ENCODE results near the gene SPAG17.
A peak's percentile ranks its signal among the peaks of the same experiment; 100 is the strongest.
"Not testable (repeated sequence)": the region's sequence is repeated elsewhere in the genome, so short reads cannot be mapped to it uniquely, and the experiment has no call there.

Gene SPAG17

DNA sequence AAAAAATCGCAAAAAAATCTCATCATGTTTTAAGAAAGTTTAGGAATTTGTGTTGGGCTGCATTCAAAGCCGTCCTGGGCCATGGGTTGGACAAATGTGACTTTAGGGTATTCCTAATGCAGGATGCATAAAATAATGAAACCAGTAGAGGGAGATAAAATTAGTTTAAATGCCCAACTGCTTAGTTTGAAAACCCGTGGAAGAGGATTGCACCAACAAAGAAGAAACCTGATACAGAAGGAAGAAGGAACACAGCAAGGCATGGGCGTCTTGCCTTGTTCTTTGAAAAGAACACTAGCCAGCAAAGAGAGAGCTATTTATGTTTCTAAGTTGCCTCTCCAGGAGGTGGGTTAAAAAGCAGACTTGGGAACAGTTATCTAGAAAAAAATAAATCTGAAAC, 217.6 kb downstream of the SPAG17 start:
- no peak for DNase-seq

DNA sequence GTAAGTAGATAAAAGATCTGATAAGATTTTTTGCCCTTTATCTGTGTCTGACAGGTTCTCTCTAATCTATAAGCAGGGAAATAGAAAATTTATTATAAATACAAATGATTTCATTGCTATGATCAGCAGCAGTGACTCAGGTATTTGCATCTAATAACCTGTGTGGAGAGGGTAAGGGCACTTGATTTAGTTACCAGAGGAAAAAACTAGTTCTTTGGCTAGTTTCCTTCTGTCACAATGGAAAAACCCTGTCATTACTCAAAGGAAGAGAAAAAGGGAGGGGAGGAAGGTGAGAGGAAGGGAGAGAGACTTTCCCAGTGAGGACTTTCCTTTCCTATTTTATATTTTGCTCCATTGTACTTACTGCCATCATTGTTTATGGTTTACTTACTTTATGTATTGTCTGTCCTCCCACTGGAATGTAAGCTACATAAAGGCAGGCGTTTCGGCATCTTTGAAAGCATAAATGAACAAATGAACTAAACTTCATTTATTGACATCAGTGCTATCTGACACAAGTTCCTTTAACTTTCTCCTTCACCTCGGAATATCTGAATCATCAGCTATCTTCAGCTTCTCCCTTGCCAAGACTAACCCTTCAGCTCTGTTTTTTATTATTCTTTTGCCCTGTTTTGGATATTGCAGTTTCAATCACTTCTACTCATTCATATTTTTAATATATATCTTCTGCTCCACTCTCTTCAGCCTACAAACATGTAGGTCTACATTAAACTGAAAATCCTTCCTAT, 220.6 kb downstream of the SPAG17 start:
- DNase-seq, result no peak

DNA sequence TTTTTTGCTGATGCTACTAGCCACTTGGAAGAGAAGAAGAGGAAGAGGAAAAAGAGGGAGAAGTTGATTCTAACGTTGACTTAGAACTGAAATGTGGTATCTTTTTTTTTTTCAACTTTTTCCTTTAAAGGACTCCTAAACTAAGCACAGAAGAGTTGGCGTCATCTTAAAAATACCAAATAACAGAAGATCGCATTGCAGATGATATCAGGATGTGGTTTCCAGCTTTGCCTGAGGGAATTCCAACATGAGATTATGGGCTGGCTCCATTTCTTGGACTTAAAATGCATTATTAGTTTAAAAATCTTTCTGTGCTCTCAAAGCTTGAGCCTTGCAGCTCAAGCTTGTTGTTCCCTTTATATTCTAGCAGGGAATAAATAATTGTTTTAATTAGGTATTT, 225.7 kb downstream of the SPAG17 start:
- DNase-seq, result no peak

DNA sequence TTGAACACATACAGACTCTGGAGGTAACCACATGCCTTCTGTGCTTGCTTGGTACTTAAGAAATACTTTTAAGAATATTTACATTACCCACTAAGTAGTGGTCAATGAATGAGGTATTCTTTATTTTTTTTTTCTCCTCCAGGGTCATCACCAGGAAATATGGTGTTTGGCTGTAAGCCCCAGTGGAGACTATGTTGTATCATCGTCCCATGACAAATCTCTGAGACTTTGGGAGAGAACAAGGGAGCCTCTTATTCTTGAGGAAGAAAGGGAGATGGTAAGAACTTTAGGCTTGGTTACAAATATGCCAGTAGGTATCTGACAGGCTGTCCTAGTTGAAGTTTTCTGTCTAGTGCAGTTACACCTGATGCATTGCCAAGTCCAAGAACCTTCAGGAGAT, 232.6 kb downstream of the SPAG17 start:
- no peak for DNase-seq

DNA sequence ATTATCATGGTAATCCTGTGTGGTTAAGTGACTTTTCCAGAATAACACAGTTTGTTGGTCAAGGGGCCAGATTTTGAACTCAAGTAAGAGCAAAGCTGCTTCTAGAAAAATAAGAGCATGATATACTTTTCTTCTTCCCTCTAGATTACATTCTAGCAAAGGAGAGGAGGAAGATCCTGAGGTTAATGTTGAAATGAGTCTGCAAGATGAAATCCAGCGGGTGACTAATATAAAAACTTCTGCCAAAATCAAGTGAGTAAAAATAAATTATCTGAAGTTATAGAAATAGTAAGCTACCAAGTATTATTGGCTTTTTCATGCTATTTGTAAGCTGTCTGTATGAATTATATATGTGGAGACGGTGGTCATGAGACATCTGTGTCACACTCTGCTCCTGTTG, 242.7 kb downstream of the SPAG17 start:
- no peak for DNase-seq

- no peak for DNase-seq
These were observed 251.3 kb downstream of the SPAG17 start for GRCh38 chr1:117933769-117934168.

- no peak for DNase-seq
These were observed 252.5 kb downstream of the SPAG17 start for GRCh38 chr1:117932576-117932975.

DNA sequence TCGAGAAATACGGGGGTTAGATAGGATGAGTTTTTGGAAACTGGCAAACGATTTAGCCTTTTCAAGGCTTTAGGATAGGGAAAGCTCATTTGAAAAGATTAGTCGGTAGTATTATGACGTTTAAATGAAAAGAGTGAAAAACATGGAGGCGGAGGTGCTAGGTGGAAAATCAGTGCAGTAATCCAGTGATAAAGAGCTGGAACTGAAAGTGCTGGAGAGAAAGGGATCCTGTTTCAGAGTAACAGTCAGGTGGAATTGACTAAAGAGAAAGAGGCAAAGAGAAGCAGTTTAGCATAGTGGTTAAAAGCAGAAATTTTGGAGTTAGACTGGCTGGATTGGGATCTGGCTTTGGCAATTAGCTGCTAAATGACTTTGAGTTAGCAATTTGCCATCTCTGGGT, 254.5 kb downstream of the SPAG17 start:
- no peak for DNase-seq

DNA sequence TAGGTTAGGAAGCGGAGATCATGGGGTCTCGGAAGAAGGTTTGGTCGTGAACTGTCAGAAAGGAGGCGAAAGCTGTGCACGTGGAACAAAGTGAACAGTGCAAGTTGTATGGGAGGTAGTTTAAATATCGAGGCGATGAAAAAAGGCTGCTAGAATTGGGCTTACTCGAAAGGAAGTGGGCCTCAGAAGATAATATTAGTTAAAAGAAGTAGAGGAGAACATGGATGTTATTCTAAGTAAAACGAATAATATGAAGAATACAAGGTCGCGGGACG, 254.9 kb downstream of the SPAG17 start:
- DNase-seq, result no peak

DNA sequence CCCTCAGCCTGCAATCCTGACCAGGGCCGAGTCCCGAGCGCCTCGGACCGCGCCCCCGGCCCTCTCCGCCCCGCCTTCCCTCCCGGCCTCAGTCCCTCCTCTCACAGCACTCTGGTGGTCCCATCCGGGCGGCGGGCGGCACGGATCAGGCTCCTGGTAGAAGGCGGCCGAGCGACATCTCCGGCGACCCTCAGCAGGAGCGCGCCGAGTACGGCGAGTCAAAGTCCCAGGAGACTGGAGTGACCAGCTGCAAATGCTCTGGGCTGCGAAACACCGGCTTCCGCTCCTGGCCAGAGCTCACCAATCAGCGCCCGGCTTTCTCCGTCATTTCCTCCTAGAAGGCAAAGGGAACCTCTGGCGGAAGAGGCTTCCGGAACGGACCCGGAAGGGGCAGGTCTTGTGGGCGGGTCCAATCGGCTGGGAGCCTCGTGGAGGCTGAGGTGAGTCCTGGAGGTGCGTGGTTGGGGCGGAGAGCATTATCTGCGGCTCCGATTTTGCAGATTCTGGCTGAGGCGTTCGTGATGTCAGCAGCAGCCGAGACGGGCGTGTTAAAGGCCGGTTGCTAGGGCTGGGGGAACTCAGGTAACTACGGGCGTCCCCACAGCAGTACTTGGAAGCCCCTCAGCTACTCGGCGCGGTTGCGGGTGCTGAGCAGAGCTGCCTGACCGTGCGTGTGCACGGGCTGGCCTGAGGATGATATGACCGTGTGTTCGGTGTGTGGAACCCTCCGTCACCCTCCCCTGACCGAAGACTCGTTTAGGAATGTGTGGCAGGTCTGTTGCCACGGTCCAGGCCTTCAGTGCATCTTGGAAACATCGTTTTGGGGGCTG, 255.5 kb downstream of the SPAG17 start, which contains the start of the genes GDAP2 and WDR3:
GDAP2 (minus strand) TSS at position 279 of the 830 bp plus-strand sequence. CDS start 9,264 bp downstream, outside the sequence.
WDR3 (plus strand) TSS at position 397 of the 830 bp plus-strand sequence. CDS start 3,581 bp downstream, outside the sequence.
- DNase-seq, result peak; percentile 98

GRCh38 chr1:117928881-117929342, 256.1 kb downstream of the SPAG17 start:
- DNase-seq, result no peak

- DNase-seq, result no peak
These were observed 259.0 kb downstream of the SPAG17 start for GRCh38 chr1:117925981-117926380.

DNA sequence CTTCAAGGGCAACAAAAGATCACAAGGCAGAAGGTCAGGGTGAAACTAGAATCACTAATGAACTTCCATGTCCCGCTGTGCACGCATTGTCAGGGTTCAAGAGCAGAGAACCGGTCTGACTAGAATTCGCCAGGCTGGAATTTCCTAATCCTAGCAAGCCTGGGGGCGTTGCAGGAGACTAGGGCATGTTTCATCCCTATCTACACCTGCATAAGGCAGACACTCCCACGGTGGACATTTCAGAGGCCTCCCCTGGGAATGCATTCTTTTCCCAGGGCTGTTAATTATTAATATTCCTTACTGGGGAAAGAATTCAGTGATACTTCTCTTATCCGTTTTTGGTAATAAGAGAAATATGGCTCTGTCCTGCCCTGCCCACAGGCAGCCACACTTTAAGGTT, 262.3 kb downstream of the SPAG17 start:
- DNase-seq, result not testable (repeated sequence)

DNA sequence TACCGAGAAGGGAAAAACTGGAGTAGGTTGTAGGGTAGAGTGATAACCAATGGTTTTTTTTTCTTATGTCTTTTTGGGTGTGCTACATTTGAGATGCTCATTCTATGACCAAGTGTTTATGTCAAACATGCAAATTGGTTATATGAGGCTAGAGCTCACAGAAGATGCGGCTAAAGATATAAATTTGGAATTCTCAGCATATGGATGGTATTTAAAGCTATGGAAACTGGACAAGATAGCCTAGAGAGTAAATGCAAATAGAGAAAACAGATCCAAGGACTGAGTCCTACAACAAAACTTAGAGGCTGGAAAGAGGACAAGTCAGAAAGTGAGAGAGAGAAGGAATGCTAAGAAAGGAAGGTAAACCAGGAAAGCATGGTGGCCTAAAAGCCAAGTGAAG, 263.0 kb downstream of the SPAG17 start:
- no peak for DNase-seq

- DNase-seq, result no peak
These were observed 265.7 kb downstream of the SPAG17 start for GRCh38 chr1:117919376-117919775.

DNA sequence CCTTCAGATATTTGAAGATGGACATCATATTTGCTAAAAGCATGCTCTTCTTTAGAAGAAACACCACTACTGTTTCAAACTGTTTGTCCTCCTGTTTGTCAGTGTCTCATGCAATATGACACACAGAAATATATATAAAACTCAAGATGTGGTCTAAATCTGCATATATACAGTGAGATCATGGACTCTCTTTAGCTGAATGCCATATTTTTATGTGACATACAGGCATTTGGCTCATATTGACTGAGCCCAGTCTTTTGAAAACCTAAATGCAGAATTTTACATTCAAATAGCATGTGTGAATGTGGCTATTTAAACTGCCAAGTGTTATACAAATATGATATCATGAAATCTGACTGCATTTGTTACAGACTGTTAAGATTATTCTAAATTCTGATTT, 274.0 kb downstream of the SPAG17 start:
- no peak for DNase-seq

- DNase-seq, result no peak
These were observed 280.0 kb downstream of the SPAG17 start for GRCh38 chr1:117905019-117905418.

DNA sequence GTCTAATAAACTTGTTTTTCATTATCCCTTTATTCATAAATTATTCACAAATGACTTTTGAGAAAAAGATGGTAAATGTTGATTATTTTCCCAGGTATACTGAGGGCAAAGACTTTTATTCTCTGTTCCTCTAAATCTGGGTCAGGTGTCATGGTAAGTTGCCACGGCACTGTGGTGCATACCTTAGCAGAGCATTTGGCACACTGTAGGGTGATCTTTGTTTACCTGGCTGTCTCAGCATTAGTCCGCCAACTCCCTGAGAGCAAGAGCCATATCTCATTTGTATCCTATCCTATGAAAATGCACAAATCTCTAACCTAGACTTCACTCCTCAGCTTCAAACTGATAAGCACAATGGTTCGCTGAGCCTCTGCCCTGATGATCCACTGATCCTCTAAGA, 280.5 kb downstream of the SPAG17 start:
- DNase-seq, result no peak
